Activated gamma-delta T cell treated with Interleukin-2 at 50 U/mL for 16 hours (primary cell): ENCODE measurements around the gene PCDHGA5.
"Not testable (repeated sequence)": the region's sequence is repeated elsewhere in the genome, so short reads cannot be mapped to it uniquely, and the experiment has no call there.

Experiments
- DNase-seq: peaks from one replicate; pipeline ENCODE4 v3.0.0-alpha.2; 2020

PCDHGA5 gene

GRCh38 chr5:141363952-141364660 is at the start of gene PCDHGA5:
Gene PCDHGA5 (plus strand): TSS chr5:141364162. CDS start chr5:141364331, 169 bp downstream.
- DNase-seq: no peak

DNA sequence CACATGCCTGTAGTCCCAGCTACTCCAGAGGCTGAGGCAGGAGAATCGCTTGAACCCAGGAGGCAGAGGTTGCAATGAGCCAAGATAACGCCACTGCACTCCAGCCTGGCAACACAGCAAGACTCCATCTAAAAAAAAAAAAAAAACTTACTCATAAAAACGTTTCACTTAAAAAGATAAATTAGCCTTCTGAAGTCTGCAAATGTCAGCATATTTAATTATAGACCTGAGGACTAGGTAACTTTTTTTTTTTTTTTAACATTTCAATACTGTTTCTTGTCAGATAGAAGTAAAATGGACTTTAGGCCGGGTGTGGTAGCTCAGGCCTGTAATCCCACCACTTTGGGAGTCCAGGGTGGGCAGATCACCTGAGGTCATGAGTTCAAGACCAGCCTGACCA is 47.0 kb upstream of the PCDHGA5 start:
- DNase-seq: not testable (repeated sequence)

DNA sequence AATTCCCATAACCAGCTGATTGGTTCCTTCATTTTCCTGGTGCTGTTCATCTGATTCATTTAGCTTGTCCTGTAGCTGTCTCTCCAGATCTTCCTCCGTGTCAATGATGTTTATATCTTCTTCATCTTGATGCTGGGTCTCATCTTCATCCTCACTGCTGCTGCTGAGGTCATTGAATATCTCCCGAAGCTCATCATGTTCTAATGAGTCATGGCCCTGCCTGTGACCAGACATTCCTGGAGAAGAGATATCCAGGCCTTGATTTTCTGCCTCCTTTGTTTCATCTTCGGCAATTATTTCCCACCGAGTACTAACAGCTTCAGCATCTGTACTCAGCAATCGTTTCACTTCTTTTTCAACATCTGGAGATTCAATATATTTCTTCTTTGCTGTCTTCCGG is 44.8 kb upstream of the PCDHGA5 start:
- DNase-seq: no peak

DNA sequence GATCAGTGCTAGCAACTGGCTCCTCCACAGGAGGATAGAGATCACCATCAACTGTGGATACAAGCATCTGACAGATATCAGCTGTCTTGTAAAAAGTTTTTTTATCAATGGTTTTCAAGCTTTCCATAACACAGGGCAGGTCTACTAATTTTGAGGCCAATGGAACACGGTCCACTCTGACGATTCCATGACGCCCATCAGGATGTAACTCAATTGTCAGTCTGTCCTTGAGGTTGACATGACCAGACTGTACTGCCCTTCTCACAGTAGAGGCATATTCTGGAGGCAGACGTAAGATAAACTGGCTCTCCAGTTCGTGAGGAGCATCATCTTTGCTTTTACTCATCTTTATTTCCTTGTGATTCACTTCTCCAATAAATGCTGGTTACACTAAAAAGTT is 44.3 kb upstream of the PCDHGA5 start:
- no peak for DNase-seq

- DNase-seq: peak; percentile 90
Measured at GRCh38 chr5:141320225-141321169, 43.5 kb upstream of the PCDHGA5 start, which contains the start of gene TAF7. Gene TAF7 (minus strand): TSS chr5:141320784. CDS start chr5:141320044, 740 bp downstream.

GRCh38 chr5:141322261-141322660 is 41.7 kb upstream of the PCDHGA5 start:
- DNase-seq: no peak

DNA sequence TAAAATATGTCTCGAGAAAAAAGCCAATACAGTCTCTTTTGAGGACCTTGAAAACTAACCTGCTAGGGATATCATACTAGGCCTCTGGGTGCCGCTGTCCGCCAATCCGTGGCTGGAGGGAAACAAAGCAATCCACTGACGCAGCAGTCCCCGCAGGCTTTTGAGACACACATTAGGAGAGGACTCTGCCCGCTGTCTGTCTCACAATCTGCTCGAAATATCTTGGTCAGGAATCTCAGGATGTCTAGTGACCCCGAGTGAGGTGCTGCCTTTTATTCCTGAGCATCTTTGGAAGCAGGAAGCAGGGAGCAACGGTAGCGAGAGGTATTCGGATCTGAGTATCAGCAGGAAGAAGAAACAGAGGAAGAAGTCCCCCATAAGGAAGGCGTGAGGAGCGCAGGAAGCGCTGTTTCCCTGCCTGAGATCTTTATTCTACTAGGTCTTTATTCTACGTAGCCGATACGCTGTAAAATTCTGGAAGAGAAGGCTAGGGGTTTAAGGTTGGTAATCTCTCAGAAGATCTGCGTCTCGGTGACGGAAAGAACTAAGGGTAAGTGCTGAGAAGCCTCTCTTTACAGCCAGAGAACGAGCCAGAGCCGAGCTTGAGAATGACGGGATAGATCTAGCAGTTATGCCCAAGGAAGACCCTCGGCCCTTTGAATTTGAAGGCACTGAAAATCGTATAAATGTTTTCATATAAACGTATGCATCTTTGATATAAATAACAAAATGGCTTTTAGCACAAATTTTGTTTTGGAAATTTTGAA is 37.7 kb upstream of the PCDHGA5 start:
- DNase-seq: peak; percentile 64

DNA sequence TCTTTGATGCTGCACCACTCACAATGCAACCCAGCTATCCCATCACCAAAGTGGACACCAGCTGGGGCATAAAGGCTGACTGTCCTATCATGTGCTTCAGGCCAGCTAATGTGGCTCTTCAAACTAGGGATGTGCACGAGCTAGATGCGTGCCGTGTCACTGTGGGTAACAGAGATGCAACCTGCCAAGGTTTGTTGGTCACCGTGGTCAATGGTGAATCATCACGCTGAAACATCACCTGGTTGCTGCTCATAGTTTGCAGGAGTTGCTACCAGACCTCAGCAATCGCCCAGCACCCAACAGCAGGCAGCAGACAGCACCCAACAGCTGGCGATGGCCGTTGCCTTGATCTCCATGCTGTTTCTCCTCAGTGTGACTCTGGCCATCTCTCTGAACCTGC is 35.7 kb upstream of the PCDHGA5 start:
- DNase-seq: no peak

DNA sequence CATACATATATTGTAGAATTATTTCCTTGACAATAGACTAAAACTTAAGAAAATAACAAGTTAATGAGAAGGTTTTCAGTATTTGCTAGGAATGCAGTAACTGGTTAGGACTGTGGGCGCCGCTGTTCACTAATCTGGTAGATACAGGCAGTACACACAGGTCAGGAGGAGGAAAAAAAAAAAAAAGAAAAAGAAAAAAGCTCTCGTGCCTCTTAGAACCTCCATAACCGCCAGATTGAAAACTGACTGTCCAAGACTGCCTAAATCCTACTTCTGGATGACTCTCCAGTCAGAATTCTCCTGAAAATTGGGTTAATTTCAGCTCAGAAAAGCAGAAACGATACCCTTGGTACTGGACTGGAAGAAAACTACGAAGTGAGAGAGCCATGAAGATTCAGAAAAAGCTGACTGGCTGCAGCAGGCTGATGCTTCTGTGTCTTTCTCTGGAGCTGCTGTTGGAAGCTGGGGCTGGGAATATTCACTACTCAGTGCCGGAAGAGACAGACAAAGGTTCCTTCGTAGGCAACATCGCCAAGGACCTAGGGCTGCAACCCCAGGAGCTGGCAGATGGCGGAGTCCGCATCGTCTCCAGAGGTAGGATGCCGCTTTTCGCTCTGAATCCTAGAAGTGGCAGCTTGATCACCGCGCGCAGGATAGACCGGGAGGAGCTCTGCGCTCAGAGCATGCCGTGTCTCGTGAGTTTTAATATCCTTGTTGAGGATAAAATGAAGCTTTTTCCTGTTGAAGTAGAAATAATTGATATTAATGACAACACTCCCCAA is 33.5 kb upstream of the PCDHGA5 start, which contains the start of gene PCDHGA1:
Gene PCDHGA1 (plus strand): TSS at position 216 of the 782 bp plus-strand sequence.
- no peak for DNase-seq

DNA sequence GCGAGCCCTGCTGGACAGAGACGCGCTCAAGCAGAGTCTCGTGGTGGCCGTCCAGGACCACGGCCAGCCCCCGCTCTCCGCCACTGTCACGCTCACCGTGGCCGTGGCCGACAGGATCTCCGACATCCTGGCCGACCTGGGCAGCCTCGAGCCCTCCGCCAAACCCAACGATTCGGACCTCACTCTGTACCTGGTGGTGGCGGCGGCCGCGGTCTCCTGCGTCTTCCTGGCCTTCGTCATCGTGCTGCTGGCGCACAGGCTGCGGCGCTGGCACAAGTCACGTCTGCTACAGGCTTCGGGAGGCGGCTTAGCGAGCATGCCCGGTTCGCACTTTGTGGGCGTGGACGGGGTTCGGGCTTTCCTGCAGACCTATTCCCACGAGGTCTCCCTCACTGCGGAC is 31.4 kb upstream of the PCDHGA5 start:
- not testable (repeated sequence) for DNase-seq

- no peak for DNase-seq
Measured at GRCh38 chr5:141338538-141339306, 25.2 kb upstream of the PCDHGA5 start, which contains the start of gene PCDHGA2. Gene PCDHGA2 (plus strand): TSS chr5:141338760.

- not testable (repeated sequence) for DNase-seq
Measured at GRCh38 chr5:141340781-141341354, 23.1 kb upstream of the PCDHGA5 start.

DNA sequence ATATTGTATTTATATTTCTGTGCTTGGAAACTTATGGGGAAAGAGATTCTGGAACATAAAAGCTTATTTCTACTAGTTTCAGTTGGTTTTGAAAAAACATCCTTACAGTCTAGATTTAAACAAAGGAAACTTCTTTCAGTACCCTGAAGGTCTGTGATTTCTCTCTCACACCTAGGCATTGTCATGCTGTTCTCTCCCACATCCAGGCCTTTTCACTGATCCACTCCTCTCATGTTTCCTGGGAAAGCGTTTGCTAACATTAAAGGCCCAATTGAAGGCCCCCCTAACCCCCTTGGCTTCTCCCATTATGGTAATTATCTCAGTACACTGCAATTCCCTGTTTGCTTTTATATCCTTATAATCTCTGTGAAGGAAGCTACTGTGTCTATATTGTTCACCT is 21.2 kb upstream of the PCDHGA5 start:
- no peak for DNase-seq

GRCh38 chr5:141343242-141343952 is 20.6 kb upstream of the PCDHGA5 start, which contains the start of gene PCDHGA3:
Gene PCDHGA3 (plus strand): TSS chr5:141343829. CDS start chr5:141344034, 205 bp downstream.
- DNase-seq: no peak

DNA sequence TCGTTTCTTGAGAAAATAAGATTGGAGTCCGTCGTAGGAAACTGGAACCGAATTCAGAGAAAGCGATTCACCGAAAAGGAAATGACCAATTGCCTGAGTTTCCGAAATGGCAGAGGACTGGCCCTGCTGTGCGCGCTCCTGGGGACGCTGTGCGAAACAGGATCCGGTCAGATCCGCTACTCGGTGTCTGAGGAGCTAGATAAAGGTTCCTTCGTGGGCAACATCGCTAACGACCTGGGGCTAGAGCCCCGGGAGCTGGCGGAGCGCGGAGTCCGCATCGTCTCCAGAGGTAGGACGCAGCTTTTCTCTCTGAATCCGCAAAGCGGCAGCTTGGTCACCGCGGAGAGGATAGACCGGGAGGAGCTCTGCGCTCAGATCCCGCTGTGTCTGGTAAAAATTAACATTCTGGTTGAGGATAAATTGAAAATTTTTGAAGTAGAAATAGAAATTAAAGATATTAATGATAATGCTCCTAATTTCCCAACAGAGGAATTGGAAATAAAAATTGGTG is 20.0 kb upstream of the PCDHGA5 start:
- DNase-seq: no peak

GRCh38 chr5:141345327-141345726 is 18.6 kb upstream of the PCDHGA5 start:
- DNase-seq: no peak

GRCh38 chr5:141346017-141346416 is 17.9 kb upstream of the PCDHGA5 start:
- DNase-seq: not testable (repeated sequence)

- no peak for DNase-seq
Measured at GRCh38 chr5:141349917-141350619, 13.9 kb upstream of the PCDHGA5 start, which contains the start of gene PCDHGB1. Gene PCDHGB1 (plus strand): TSS chr5:141350099. CDS start chr5:141350261, 162 bp downstream.

- no peak for DNase-seq
Measured at GRCh38 chr5:141351591-141351990, 12.4 kb upstream of the PCDHGA5 start.
